GM23338 (cell line): ENCODE measurements around the gene CDK18. TPM values are rescaled to one million over a fixed set of nuclear protein-coding genes. Genes with fewer than 3 reads are reported as not detected.

Source experiments
- ATAC-seq: fragments of 200-7000 bp; cut with Tn5 transposase; 3 replicates; pipeline ENCODE4 v1.9.1; 2020
- DNase-seq: peaks from one replicate; pipeline ENCODE4 v3.0.0-alpha.2; 2015; ENCODE audit warnings: low spot score
- H2AFZ ChIP-seq: fragments of 200-600 bp; sonication (generic); 2 replicates; pipeline ENCODE4 v1.8.0; 2016; ENCODE audit warnings: antibody characterized with exemption, mild to moderate bottlenecking, moderate library complexity
- H3F3A ChIP-seq: fragments of 200-600 bp; sonication (generic); replicated peaks from 2 replicates; pipeline ENCODE4 v1.8.0; 2017; ENCODE audit warnings: antibody characterized with exemption, mixed run types, low read depth
- H3K27ac ChIP-seq: fragments of 200-600 bp; sonication (generic); 2 replicates; pipeline ENCODE4 v1.6.1; 2016; ENCODE audit warnings: low read depth
- H3K27me3 ChIP-seq: fragments of 200-600 bp; sonication (generic); 2 replicates; pipeline ENCODE4 v1.8.0; 2016; ENCODE audit warnings: mild to moderate bottlenecking, mixed run types, moderate library complexity; ENCODE audit not compliant: insufficient read depth
- H3K36me3 ChIP-seq: fragments of 200-600 bp; sonication (generic); 2 replicates; pipeline ENCODE4 v1.8.0; 2016; ENCODE audit warnings: mild to moderate bottlenecking; ENCODE audit not compliant: insufficient read depth
- H3K4me1 ChIP-seq: fragments of 200-600 bp; sonication (generic); 2 replicates; pipeline ENCODE4 v1.8.0; 2016; ENCODE audit warnings: mild to moderate bottlenecking, moderate library complexity; ENCODE audit not compliant: insufficient read depth
- H3K4me2 ChIP-seq: fragments of 200-600 bp; sonication (generic); 2 replicates; pipeline ENCODE4 v1.7.1; 2017; ENCODE audit warnings: mixed run types
- H3K4me3 ChIP-seq: fragments of 200-600 bp; sonication (generic); 2 replicates; pipeline ENCODE4 v1.6.1; 2016; ENCODE audit warnings: mixed run types
- H3K79me2 ChIP-seq: fragments of 200-600 bp; sonication (generic); replicated peaks from 2 replicates; pipeline ENCODE4 v1.8.0; 2017; ENCODE audit warnings: mild to moderate bottlenecking; ENCODE audit not compliant: insufficient read depth
- H3K9me2 ChIP-seq: fragments of 200-600 bp; sonication (generic); 2 replicates; pipeline ENCODE4 v1.8.0; 2017; ENCODE audit not compliant: insufficient read depth
- H4K20me1 ChIP-seq: fragments of 200-600 bp; sonication (generic); replicated peaks from 2 replicates; pipeline ENCODE4 v1.8.0; 2017; ENCODE audit warnings: mild to moderate bottlenecking; ENCODE audit not compliant: insufficient read depth
- H3K27ac Mint-ChIP-seq: 2 replicates; pipeline ENCODE4 v1.8.0; 2020; ENCODE audit warnings: inconsistent platforms, mild to moderate bottlenecking, moderate library complexity, mixed read lengths
- H3K27me3 Mint-ChIP-seq: 3 replicates; pipeline ENCODE4 v1.8.0; 2022; ENCODE audit warnings: low read depth, mild to moderate bottlenecking, moderate library complexity, mixed read lengths, inconsistent platforms; ENCODE audit not compliant: insufficient read depth, poor library complexity
- H3K36me3 Mint-ChIP-seq: 3 replicates; pipeline ENCODE4 v1.8.0; 2021; ENCODE audit warnings: low read depth, mild to moderate bottlenecking, inconsistent platforms, moderate library complexity, mixed read lengths
- H3K4me1 Mint-ChIP-seq: 3 replicates; pipeline ENCODE4 v1.8.0; 2020; ENCODE audit warnings: mild to moderate bottlenecking, inconsistent platforms, mixed read lengths
- H3K4me3 Mint-ChIP-seq: 3 replicates; pipeline ENCODE4 v1.8.0; 2021; ENCODE audit warnings: moderate library complexity, mild to moderate bottlenecking, inconsistent platforms, mixed read lengths
- H3K9me3 Mint-ChIP-seq: 3 replicates; pipeline ENCODE4 v1.8.0; 2020; ENCODE audit warnings: moderate library complexity, mild to moderate bottlenecking, inconsistent platforms, mixed read lengths
- CREB1 ChIP-seq: fragments of 250-450 bp; sonication (Bioruptor Pico); IDR thresholded peaks from 2 replicates; pipeline ENCODE4 v1.5.0; 2020; ENCODE audit warnings: low read depth, mild to moderate bottlenecking, moderate library complexity
- ETS1 ChIP-seq: IDR thresholded peaks from 2 replicates; pipeline ENCODE4 v1.6.1; 2016; ENCODE audit warnings: antibody characterized with exemption
- EZH2 ChIP-seq: fragments of 200-600 bp; sonication (generic); IDR thresholded peaks from one replicate; pipeline ENCODE4 v1.8.0; 2017; ENCODE audit warnings: antibody characterized with exemption, mild to moderate bottlenecking, low read depth; ENCODE audit not compliant: unreplicated experiment
- POLR2AphosphoS5 ChIP-seq: IDR thresholded peaks from 2 replicates; pipeline ENCODE4 v1.6.1; 2016; ENCODE audit warnings: antibody characterized with exemption, low read depth
- REST ChIP-seq: IDR thresholded peaks from one replicate; pipeline ENCODE4 v1.6.1; 2018; ENCODE audit warnings: antibody characterized with exemption; ENCODE audit not compliant: unreplicated experiment
- STAT1 ChIP-seq: IDR thresholded peaks from one replicate; pipeline ENCODE4 v1.6.1; 2016; ENCODE audit warnings: antibody characterized with exemption; ENCODE audit not compliant: unreplicated experiment
- ZNF114 ChIP-seq: fragments of 250-450 bp; sonication (Bioruptor Pico); IDR thresholded peaks from 2 replicates; pipeline ENCODE4 v1.5.0; 2020; ENCODE audit warnings: mild to moderate bottlenecking, moderate library complexity
- ZNF331 ChIP-seq: fragments of 250-450 bp; sonication (Bioruptor Pico); IDR thresholded peaks from 2 replicates; pipeline ENCODE4 v1.5.0; 2020; ENCODE audit warnings: low read depth, mild to moderate bottlenecking, moderate library complexity
- ZNF462 ChIP-seq: fragments of 250-450 bp; sonication (Bioruptor Pico); IDR thresholded peaks from 2 replicates; pipeline ENCODE4 v1.5.0; 2020; ENCODE audit warnings: mild to moderate bottlenecking, moderate library complexity
- polyA plus RNA-seq: library from polyadenylated mRNA; unstranded; fragments of >200 nt; fragmentation: Nextera tagmentation; extraction: Ambion mirVana; gene quantifications from 2 replicates; pipeline ENCODE4 v1.2.1, GENCODE V29; 2016
- total RNA-seq: library from RNA; depleted of rRNA; stranded (reverse); fragments of >200 nt; shearing (Covaris generic); gene quantifications from 2 replicates; pipeline ENCODE4 v1.2.3, GENCODE V29; 2014

Gene CDK18
- total and polyA plus RNA-seq, 2 experiments from 2014 or later: 21.1 to 46.5 TPM

GRCh38 chr1:205580923-205581180, 76.4 kb downstream of the CDK18 start:
- Histone ChIP-seq H3K36me3 (no peaks in the 10 kb centered on the region), H3K4me1 (no peaks in the 10 kb centered on the region), H2AFZ (no peak overlapping the region), H3K79me2 (no peaks in the 10 kb centered on the region), H3K27me3 (no peaks in the 10 kb centered on the region), H3F3A (no peaks in the 10 kb centered on the region), H3K27ac (no peak overlapping the region), H4K20me1 (no peaks in the 10 kb centered on the region), H3K9me2 (no peaks in the 10 kb centered on the region), H3K4me2 (no peak overlapping the region), H3K4me3 (no peak overlapping the region)
- no peak overlapping the region for H3K27ac Mint-ChIP-seq
- peaks cover 15% of the 10 kb centered on the region for H3K4me1 Mint-ChIP-seq
- ATAC-seq: no peak
- H3K4me3 Mint-ChIP-seq: no peak overlapping the region
- TF ChIP-seq ZNF114 (CRISPR knock-in tag) (no peak), POLR2AphosphoS5 (no peak), EZH2 (no peak), ZNF462 (no peak), ETS1 (no peak), ZNF331 (CRISPR knock-in tag) (no peak), STAT1 (no peak), CREB1 (CRISPR knock-in tag) (no peak), REST (no peak)
- H3K36me3 Mint-ChIP-seq: no peaks in the 10 kb centered on the region
- peaks cover 18% of the 10 kb centered on the region for H3K27me3 Mint-ChIP-seq
- H3K9me3 Mint-ChIP-seq: no peaks in the 10 kb centered on the region
- DNase-seq: no peak
